ENCODE results near the gene MTFP1.

MTFP1 gene

DNA sequence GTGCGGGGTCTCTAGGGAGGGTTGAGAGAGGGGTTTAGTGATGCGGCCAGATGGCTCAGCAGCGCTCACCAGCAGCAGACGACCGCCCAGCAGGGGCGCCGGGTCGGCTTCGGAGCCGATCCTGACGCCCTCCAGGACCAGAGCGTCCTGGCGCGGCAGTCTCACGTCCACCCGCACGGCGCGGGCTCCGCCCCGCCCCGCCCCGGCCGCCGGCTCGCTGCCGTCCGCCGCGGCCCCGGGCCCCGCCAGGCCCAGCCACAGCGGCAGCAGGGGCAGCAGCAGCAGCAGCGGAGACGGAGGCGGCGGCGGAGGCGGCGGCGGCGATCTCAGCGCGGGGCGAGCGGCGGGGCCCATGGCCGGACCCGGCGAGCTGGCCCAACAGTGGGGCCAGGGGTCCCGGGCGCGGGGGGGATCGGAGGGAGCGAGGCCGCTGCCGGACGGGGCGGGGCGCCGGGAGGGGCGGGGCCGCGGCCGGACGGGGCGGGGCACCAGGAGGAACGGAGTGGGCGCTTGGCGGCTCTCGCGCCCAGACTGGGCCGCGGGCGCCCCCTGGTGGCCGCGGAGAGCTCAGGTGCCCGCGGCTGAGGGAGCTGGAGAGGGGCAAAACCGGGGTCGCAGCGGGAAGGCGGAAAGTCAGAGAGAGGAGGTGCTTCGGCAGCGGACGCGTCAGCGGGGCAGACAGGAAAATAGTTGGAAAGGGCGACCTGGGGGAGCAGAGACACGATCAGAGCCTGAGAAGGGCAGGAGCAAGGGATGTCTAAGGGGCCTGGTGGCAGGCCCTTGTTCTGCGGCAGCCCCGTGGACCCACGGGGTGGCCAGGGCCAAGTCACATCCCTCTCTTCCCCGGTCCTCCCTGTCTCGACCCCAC, 38.4 kb upstream of the MTFP1 start, which contains the start of gene RNF215:
TSS of gene RNF215 (minus strand) at position 452 of the 868 bp plus-strand sequence. CDS start at position 354, 98 bp downstream.
- TF ChIP-seq, protein P1, sequence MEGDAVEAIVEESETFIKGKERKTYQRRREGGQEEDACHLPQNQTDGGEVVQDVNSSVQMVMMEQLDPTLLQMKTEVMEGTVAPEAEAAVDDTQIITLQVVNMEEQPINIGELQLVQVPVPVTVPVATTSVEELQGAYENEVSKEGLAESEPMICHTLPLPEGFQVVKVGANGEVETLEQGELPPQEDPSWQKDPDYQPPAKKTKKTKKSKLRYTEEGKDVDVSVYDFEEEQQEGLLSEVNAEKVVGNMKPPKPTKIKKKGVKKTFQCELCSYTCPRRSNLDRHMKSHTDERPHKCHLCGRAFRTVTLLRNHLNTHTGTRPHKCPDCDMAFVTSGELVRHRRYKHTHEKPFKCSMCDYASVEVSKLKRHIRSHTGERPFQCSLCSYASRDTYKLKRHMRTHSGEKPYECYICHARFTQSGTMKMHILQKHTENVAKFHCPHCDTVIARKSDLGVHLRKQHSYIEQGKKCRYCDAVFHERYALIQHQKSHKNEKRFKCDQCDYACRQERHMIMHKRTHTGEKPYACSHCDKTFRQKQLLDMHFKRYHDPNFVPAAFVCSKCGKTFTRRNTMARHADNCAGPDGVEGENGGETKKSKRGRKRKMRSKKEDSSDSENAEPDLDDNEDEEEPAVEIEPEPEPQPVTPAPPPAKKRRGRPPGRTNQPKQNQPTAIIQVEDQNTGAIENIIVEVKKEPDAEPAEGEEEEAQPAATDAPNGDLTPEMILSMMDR (IDR thresholded peaks at IDR 0.05), result peak; percentile 95
- DNase-seq (ENCODE audit: low spot score), result peak; percentile 87
- H3K4me3 ChIP-seq, result peak within 1 kb of the TSS; percentile 78
- peak within 1 kb of the TSS; percentile 50 to 93 for H3K27ac ChIP-seq

DNA sequence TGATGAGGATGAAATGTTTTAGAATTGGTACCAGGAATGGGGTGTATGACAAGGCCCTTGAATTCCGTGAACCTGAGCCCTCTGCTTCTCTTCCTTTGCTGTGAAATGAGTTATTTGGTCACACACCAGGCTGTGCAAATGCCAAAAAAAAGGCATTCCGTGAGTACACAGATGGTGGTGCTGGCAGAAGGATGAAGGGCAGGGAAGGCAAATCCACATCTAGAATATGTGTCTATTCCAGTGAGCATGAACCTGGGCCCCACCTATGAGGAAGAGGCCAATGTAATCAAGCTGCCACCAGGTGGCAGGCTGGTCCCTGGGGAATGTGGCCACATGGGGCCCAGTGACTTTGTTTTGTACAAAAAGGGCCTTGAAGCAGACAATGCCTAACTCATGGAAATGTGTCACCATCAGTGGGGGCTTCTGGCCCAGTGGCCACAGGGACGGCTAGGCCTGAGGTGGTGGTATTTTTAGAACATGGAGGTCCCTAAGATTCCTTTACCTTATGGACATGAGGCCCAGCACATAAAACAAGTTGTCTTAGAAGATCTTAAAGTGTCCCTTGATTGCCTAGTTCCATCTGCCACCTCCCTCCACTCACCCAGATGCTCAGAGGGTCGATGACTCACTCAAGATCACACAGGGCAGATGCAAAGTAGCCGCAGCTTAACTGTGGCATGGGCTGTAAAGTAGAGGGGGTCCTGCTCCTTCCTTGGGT, 34.4 kb upstream of the MTFP1 start:
- Histone ChIP-seq H3K27ac (no peak overlapping the region), H3K4me3 (no peak overlapping the region)
- TF ChIP-seq, protein P1 (IDR thresholded peaks at IDR 0.05), result peak; percentile 25
- DNase-seq (ENCODE audit: low spot score), result no peak

DNA sequence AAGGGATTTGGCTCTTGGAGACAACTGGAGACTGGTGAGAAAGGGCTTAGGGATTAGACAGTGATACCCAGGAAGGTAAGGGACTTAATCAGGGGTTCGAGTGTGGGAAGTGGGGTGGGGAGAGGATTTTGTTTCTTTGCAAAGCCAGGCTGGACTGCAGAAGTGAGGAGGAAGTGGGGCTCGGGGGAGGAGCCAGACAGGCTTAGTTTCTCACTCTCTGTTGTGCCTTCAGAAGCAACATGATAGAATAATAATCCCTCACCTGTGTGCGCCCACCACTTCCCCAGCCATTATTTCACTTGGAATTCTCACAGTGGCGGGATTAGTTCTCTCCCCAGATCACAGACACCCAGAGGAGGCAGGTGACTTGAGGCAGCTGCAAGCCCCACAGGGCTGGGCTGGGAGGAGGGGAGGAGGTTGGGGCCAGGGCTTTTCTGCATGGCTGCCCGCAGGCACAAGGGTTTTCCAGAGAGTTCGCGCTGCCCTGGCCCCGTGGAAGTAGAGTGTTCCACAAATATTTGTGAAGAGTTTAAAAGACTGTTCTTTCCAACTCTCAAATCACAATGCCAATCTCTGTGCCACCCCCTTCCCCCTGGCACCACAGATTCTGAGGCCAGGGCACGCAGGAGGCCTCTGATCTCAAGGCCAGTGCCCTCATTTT, 32.8 kb upstream of the MTFP1 start:
- DNase-seq (ENCODE audit: low spot score), result no peak
- Histone ChIP-seq H3K27ac (no peak overlapping the region), H3K4me3 (no peak overlapping the region)
- TF ChIP-seq, protein P1 (IDR thresholded peaks at IDR 0.05), result no peak

DNA sequence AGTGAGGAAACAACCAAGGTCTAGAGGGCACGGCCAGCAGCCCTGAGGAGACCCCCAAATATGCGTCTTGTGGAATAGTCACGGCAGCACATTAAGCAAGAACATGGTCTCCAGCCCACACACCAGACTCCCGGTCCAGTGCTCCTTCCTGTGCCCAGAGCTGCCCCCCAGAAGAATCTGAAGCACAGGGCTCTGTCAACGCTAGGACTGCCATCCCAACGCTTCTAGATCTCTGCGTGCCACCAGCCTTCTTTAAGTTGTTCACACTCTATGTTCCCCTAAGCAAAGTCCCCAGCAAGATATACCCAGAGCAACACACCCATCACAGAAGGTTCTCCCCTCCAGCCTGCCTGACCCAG, 32.3 kb upstream of the MTFP1 start:
- H3K27ac ChIP-seq, result no peak overlapping the region
- DNase-seq (ENCODE audit: low spot score), result no peak
- TF ChIP-seq, protein P1 (IDR thresholded peaks at IDR 0.05), result no peak
- no peak overlapping the region for H3K4me3 ChIP-seq

DNA sequence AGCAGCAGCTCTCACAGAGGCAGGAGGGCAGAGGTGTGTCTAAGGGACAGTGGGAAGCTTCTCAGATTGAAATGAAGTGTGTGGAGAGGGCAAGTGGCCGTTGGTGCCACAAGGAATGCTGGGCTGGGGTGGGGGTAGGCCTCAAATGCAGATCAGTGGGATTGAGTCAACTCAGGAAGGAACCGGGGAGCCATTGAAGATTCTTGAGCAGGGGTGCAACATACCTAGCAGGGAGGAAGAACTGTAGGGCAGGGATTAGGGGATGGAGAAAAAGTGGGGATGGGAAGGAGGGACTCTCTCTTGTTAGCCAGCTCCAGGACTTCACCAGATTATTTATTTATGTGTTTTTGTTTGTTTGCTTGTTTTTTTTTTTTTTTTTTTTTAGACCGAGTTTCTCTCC, 31.7 kb upstream of the MTFP1 start:
- DNase-seq (ENCODE audit: low spot score), result no peak
- Histone ChIP-seq H3K4me3 (no peak overlapping the region), H3K27ac (no peak overlapping the region)
- TF ChIP-seq, protein P1 (IDR thresholded peaks at IDR 0.05), result no peak

DNA sequence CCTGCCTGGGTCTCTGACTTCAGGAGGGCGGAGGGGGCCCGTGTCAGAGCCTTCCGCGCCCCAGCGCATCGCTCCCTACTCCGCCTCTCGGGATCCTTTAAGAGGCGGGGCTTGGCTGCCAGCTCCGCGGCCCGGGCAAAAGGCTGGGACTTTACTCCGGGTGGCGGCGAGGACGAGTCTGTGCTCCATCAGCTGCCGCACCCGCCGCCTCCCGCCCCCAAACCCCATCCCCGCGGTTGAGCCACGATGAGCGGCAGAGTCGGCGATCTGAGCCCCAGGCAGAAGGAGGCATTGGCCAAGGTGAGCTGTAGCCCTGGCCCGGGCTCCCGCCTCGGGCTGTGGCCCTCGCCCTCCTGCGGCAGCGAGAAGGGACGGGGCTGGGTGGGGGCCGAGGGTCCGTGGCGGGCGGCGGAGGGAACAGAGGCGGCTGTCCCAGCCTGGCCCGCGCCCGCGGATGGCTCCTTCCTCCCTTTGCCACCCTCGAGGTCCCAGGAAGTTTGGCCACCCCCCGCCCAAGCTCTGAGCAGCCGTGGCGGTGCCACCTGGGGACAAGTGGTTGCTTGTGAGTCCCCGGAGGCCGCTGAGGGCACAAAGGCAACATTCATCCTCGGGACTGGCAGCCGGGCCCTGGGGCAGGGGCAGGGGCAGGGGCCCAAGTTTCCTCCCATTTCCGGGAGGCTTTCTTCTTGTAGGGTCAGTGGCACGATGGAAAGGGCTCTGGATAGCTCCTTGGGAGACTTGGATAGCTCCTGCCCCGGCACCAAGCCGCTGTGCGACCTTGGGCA, 28.5 kb upstream of the MTFP1 start, which contains the start of gene SEC14L2:
TSS of gene SEC14L2 (plus strand) at position 148 of the 785 bp plus-strand sequence. CDS start at position 247, 99 bp downstream.
- DNase-seq (ENCODE audit: low spot score), result peak; percentile 82
- Histone ChIP-seq H3K4me3 (peak within 1 kb of the TSS; percentile 85), H3K27ac (peak within 1 kb of the TSS; percentile 33 to 81)
- TF ChIP-seq, protein P1 (IDR thresholded peaks at IDR 0.05), result no peak
